HPDE6-E6E7 (cell line): ENCODE measurements around the gene SLC25A27.
A peak's percentile ranks its signal among the peaks of the same experiment; 100 is the strongest.

Experiments
- DNase-seq: peaks from one replicate; pipeline ENCODE4 v3.0.0; 2011; ENCODE audit warnings: missing footprints; ENCODE audit errors: extremely low spot score

SLC25A27 gene

GRCh38 chr6:46651006-46651405, 1.8 kb upstream of the SLC25A27 start:
- DNase-seq: no peak

GRCh38 chr6:46651816-46652215, 959 bp upstream of the SLC25A27 start:
- no peak for DNase-seq

GRCh38 chr6:46652232-46652602, 558 bp upstream of the SLC25A27 start:
- DNase-seq: no peak

GRCh38 chr6:46653439-46654195, 842 bp downstream of the SLC25A27 start:
- no peak for DNase-seq

- DNase-seq: no peak
Observed at GRCh38 chr6:46655803-46656202, 3.0 kb downstream of the SLC25A27 start.

- DNase-seq: no peak
Observed at GRCh38 chr6:46657642-46658041, 4.9 kb downstream of the SLC25A27 start.

GRCh38 chr6:46661483-46661882, 8.7 kb downstream of the SLC25A27 start:
- no peak for DNase-seq

GRCh38 chr6:46667377-46667776, 14.6 kb downstream of the SLC25A27 start:
- DNase-seq: no peak

GRCh38 chr6:46674410-46674809, 21.6 kb downstream of the SLC25A27 start:
- DNase-seq: no peak

GRCh38 chr6:46676604-46677313, 24.0 kb downstream of the SLC25A27 start:
- DNase-seq: no peak

- DNase-seq: peak; percentile 10
Observed at GRCh38 chr6:46677314-46677654, 24.5 kb downstream of the SLC25A27 start.

GRCh38 chr6:46684771-46685170, 32.0 kb downstream of the SLC25A27 start:
- DNase-seq: no peak

GRCh38 chr6:46687619-46688097, 34.9 kb downstream of the SLC25A27 start, which contains the start of gene TDRD6:
TDRD6 (plus strand) TSS chr6:46687885; CDS start chr6:46688129, 244 bp downstream.
- DNase-seq: no peak

GRCh38 chr6:46688117-46688965, 35.6 kb downstream of the SLC25A27 start:
- DNase-seq: no peak

- DNase-seq: no peak
Observed at GRCh38 chr6:46688966-46689335, 36.2 kb downstream of the SLC25A27 start.

- no peak for DNase-seq
Observed at GRCh38 chr6:46689657-46690056, 36.9 kb downstream of the SLC25A27 start.

GRCh38 chr6:46690141-46690755, 37.5 kb downstream of the SLC25A27 start:
- no peak for DNase-seq

GRCh38 chr6:46690911-46691451, 38.2 kb downstream of the SLC25A27 start:
- no peak for DNase-seq

- no peak for DNase-seq
Observed at GRCh38 chr6:46699970-46700369, 47.2 kb downstream of the SLC25A27 start.

GRCh38 chr6:46704562-46704961, 51.8 kb downstream of the SLC25A27 start:
- peak; percentile 52 for DNase-seq

GRCh38 chr6:46706464-46706863, 53.7 kb downstream of the SLC25A27 start:
- no peak for DNase-seq

GRCh38 chr6:46711491-46711890, 58.7 kb downstream of the SLC25A27 start:
- DNase-seq: no peak
